Lower leg skin (tissue), 3 donors: ENCODE data around the gene WFIKKN2.

Source experiments
- POLR2A ChIP-seq, 2 donors: fragments of 450-650 bp; IDR thresholded peaks; one replicate each; pipeline ENCODE4 v1.6.1; 2016 to 2017; ENCODE audit warnings: antibody characterized with exemption in 2 of 2, mild to moderate bottlenecking in 1 of 2, moderate library complexity in 1 of 2
- TF ChIP-seq, protein P1 (sequence below), 3 donors: fragments of 450-650 bp; IDR thresholded peaks; one replicate each; pipeline ENCODE4 v1.5.1; 2016; ENCODE audit warnings: antibody characterized with exemption in 3 of 3, mild to moderate bottlenecking in 3 of 3, moderate library complexity in 2 of 3

DNA sequence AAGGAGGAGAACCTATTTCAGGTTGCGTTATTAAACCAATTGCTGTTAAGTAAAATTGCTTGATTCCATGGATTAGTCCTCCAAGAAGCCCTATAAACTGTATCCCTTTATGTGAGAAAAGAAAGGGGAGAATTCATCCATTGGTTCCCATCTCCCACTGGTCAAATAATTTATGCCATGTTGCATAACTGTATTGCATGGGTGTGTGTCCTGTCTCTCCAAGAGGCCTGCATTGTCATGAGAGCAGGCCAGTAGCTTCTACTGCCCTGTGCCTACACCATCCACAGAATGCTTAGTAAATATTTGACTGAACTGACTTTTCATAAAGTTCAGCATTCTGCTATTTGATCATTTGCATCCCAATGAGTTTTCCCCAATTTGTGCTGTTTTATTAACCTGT, 42.5 kb downstream of the WFIKKN2 start:
- no peak for TF ChIP-seq POLR2A (IDR thresholded peaks at IDR 0.05)
- TF ChIP-seq, protein P1, sequence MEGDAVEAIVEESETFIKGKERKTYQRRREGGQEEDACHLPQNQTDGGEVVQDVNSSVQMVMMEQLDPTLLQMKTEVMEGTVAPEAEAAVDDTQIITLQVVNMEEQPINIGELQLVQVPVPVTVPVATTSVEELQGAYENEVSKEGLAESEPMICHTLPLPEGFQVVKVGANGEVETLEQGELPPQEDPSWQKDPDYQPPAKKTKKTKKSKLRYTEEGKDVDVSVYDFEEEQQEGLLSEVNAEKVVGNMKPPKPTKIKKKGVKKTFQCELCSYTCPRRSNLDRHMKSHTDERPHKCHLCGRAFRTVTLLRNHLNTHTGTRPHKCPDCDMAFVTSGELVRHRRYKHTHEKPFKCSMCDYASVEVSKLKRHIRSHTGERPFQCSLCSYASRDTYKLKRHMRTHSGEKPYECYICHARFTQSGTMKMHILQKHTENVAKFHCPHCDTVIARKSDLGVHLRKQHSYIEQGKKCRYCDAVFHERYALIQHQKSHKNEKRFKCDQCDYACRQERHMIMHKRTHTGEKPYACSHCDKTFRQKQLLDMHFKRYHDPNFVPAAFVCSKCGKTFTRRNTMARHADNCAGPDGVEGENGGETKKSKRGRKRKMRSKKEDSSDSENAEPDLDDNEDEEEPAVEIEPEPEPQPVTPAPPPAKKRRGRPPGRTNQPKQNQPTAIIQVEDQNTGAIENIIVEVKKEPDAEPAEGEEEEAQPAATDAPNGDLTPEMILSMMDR (IDR thresholded peaks at IDR 0.05) = no peak
